Hepatocyte (in vitro differentiated cells): ENCODE results near the gene SRBD1.

ENCODE experiments used
- EZH2 ChIP-seq: fragments of 200-600 bp; sonication (generic); IDR thresholded peaks from 2 replicates; pipeline ENCODE4 v1.6.1; 2016; ENCODE audit warnings: antibody characterized with exemption, mild to moderate bottlenecking, borderline replicate concordance
- EZH2phosphoT487 ChIP-seq: fragments of 200-600 bp; sonication (generic); IDR thresholded peaks from one replicate; pipeline ENCODE4 v1.6.1; 2018; ENCODE audit warnings: antibody characterized with exemption, mild to moderate bottlenecking, low read depth, moderate library complexity; ENCODE audit not compliant: unreplicated experiment, severe bottlenecking
- TF ChIP-seq, protein P1 (sequence below): fragments of 200-600 bp; sonication (generic); IDR thresholded peaks from 2 replicates; pipeline ENCODE4 v1.5.1; 2016; ENCODE audit warnings: antibody characterized with exemption, mild to moderate bottlenecking; ENCODE audit not compliant: poor library complexity

DNA sequence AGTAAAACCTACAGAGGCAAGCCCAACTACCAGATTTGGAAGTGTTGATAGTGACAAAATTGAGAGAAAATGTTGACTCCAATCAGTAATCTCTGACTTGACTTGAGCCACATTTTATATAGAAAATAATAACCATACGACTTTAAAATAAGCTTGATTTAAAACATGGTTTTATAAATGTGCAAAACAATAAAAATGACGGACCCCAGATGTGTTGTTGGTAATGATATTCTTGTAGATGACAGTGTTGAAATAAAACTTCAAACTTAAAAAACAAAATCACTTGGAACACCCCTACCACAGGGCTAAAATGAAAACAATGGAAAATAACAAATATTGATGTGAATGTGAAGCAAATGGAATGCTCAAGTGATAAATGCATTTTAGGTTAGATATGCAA is 188.1 kb downstream of the SRBD1 start:
- TF ChIP-seq, protein P1, sequence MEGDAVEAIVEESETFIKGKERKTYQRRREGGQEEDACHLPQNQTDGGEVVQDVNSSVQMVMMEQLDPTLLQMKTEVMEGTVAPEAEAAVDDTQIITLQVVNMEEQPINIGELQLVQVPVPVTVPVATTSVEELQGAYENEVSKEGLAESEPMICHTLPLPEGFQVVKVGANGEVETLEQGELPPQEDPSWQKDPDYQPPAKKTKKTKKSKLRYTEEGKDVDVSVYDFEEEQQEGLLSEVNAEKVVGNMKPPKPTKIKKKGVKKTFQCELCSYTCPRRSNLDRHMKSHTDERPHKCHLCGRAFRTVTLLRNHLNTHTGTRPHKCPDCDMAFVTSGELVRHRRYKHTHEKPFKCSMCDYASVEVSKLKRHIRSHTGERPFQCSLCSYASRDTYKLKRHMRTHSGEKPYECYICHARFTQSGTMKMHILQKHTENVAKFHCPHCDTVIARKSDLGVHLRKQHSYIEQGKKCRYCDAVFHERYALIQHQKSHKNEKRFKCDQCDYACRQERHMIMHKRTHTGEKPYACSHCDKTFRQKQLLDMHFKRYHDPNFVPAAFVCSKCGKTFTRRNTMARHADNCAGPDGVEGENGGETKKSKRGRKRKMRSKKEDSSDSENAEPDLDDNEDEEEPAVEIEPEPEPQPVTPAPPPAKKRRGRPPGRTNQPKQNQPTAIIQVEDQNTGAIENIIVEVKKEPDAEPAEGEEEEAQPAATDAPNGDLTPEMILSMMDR: no peak
- TF ChIP-seq EZH2phosphoT487 (no peak), EZH2 (no peak)
